Right cardiac atrium (tissue), 5 donors: ENCODE data around the gene GIGYF2. TPM values are rescaled to one million over a fixed set of nuclear protein-coding genes. Genes with fewer than 3 reads are reported as not detected.

ENCODE experiments used
- ATAC-seq, 2 donors: fragments of 200-7000 bp; cut with Tn5 transposase; one replicate each; pipeline versions ENCODE4 v1.8.0 to v1.9.1; 2020; ENCODE audit warnings: moderate library complexity in 2 of 2, mild to moderate bottlenecking in 1 of 2
- DNase-seq, 3 donors: peaks; one replicate each; pipeline ENCODE4 v3.0.0-alpha.2; 2020
- H3K27ac ChIP-seq: one replicate; pipeline ENCODE4 v1.5.1; 2013; ENCODE audit warnings: mild to moderate bottlenecking, low read length, control low read depth, moderate library complexity
- H3K27me3 ChIP-seq: one replicate; pipeline ENCODE4 v1.6.1; 2013; ENCODE audit not compliant: control insufficient read depth, insufficient read depth
- H3K4me1 ChIP-seq: one replicate; pipeline ENCODE4 v1.6.1; 2013; ENCODE audit warnings: low read length; ENCODE audit not compliant: control insufficient read depth, insufficient read depth
- H3K4me3 ChIP-seq: one replicate; pipeline ENCODE4 v1.5.1; 2013; ENCODE audit warnings: low read length, control low read depth
- H3K9me3 ChIP-seq: one replicate; pipeline ENCODE4 v1.6.1; 2013; ENCODE audit warnings: low read length; ENCODE audit not compliant: control insufficient read depth
- WGBS: extraction: QIAGEN DNeasy Blood & Tissue Kit; methylation state at CpG from one replicate; pipeline ENCODE4 v1.1.7; 2013; 5-methylcytosine and 5-hydroxymethylcytosine counted together
- intact Hi-C, 4 donors: fragments of 100-400 bp; cut with DNase I; formaldehyde crosslinking; loops; one replicate each; pipeline versions ENCODE4 v1.11.0 to v1.14.0; 2022 to 2023
- polyA plus RNA-seq: library from polyadenylated mRNA; stranded (reverse); fragments of 200-250 nt; gene quantifications from one replicate; pipeline ENCODE4 v1.2.3, GENCODE V29; 2013
- total RNA-seq, 4 donors: library from RNA; stranded (reverse); fragmentation: NEBNext Ultra II Directional; extraction: Animal tissue kit (Norgen Biotek cat#: 25700); gene quantifications; one replicate each; pipeline ENCODE4 v1.2.1, GENCODE V29; 2021
- donor health status: healthy with polysubstance abuse.
- donor health status: DM: no; HTN: yes; CAD: no.
- donor health status: DM: no; HTN: no; CAD: no.
- donor health status: DM: no; HTN: yes; CAD: no; lungs with severe emphysema.
- donor health status: DM: yes; HTN: yes; CAD: no.

Gene GIGYF2
- total and polyA plus RNA-seq, 5 donors = 21.6 to 68.2 (median 61.3) TPM

- DNase-seq = peak in 1 of 3 donors; percentile 21
- no peaks in the 10 kb centered on the region for H3K27me3 ChIP-seq
- intact Hi-C loops = no loop called here
- no peaks in the 10 kb centered on the region for H3K9me3 ChIP-seq
- WGBS = 47% methylated on average over 1 of the region's 1 CpG
- no peak overlapping the region for H3K27ac ChIP-seq
- no peaks in the 10 kb centered on the region for H3K4me1 ChIP-seq
- no peak for ATAC-seq
- H3K4me3 ChIP-seq = no peak overlapping the region
These were observed 82.8 kb downstream of the GIGYF2 start for GRCh38 chr2:232779934-232780333.

- intact Hi-C loops = no loop called here
- ATAC-seq = no peak
- H3K27me3 ChIP-seq = no peaks in the 10 kb centered on the region
- H3K27ac ChIP-seq = no peak overlapping the region
- no peaks in the 10 kb centered on the region for H3K9me3 ChIP-seq
- no peaks in the 10 kb centered on the region for H3K4me1 ChIP-seq
- no peak overlapping the region for H3K4me3 ChIP-seq
- DNase-seq = no peak
These were observed 84.6 kb downstream of the GIGYF2 start for GRCh38 chr2:232781765-232782164.

- intact Hi-C loops = no loop called here
- DNase-seq (no peak), ATAC-seq (no peak)
- Histone ChIP-seq H3K4me3 (no peak overlapping the region), H3K9me3 (no peaks in the 10 kb centered on the region), H3K27me3 (no peaks in the 10 kb centered on the region), H3K4me1 (no peaks in the 10 kb centered on the region), H3K27ac (no peak overlapping the region)
These were observed 86.1 kb downstream of the GIGYF2 start for GRCh38 chr2:232783278-232783677.

DNA sequence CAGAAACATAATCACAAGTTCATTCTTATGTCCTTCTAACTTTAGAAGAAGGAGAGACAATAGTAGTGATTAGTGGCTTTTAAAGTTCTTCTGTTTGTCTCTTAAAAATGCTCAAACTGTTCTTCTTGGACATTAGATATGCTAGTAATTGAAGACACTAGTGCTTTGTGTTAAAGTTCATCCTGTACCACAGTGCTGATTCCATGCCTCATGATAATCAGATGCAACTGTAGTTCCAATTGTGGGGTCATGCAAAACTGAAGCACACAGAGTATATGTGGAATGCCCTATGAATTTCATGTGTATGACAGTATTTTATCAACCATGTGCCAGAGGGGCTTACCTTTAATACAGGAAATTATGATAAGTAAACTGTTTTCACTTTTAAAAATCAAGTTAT lies 90.7 kb downstream of the GIGYF2 start:
- ATAC-seq (no peak), DNase-seq (no peak)
- intact Hi-C loops = no loop called here
- Histone ChIP-seq H3K27ac (no peak overlapping the region), H3K27me3 (no peaks in the 10 kb centered on the region), H3K4me3 (no peak overlapping the region), H3K9me3 (no peaks in the 10 kb centered on the region), H3K4me1 (no peaks in the 10 kb centered on the region)

- Histone ChIP-seq H3K4me1 (no peaks in the 10 kb centered on the region), H3K27me3 (no peaks in the 10 kb centered on the region), H3K9me3 (no peaks in the 10 kb centered on the region), H3K27ac (no peak overlapping the region), H3K4me3 (no peak overlapping the region)
- intact Hi-C loops = no loop called here
- DNase-seq = no peak
- no peak for ATAC-seq
- WGBS = 60% methylated on average over 4 of the region's 4 CpGs
These were observed 92.0 kb downstream of the GIGYF2 start for GRCh38 chr2:232789082-232789481.

DNA sequence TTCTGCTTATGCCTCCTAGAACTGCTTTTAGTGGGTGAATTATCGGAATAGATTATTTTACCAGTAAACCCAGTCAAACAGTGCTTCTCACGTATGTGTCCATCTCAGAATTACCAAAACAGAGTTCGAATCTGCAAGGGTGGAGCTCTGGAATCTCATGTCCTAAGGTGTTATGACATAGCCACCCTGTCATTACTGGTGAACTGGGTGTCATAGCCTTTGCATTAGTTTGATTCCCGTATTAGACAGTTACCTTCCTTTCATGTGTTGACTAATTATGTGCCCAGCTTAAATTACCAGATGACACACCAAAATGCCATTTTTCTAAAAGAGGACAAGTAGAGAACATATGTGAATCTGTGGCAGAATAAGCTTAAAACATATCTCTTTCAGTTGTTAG lies 94.4 kb downstream of the GIGYF2 start:
- Histone ChIP-seq H3K27ac (no peak overlapping the region), H3K4me1 (no peaks in the 10 kb centered on the region), H3K4me3 (no peak overlapping the region), H3K9me3 (no peaks in the 10 kb centered on the region), H3K27me3 (no peaks in the 10 kb centered on the region)
- no peak for ATAC-seq
- no peak for DNase-seq
- 95% methylated on average over 4 of the region's 4 CpGs for WGBS
- intact Hi-C loops = no loop called here

DNA sequence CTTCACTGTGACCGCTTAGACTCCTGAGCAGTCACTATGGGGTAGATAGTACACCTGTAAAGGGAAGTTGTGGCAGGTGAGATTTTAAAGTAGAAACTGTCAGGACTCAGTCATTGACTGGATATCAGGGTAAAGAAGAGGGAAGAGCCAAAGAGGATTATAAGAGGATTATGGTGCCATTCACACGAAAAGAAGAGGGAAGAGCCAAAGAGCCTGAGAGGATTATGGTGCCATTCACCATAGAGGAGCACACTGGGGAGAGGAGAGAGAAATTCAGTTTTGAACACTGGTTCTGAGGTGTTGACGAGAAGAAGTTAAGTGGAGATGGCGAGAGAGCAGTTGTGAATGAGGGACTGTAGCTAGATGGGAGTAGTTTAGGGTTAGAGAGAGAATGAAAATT lies 96.1 kb downstream of the GIGYF2 start:
- DNase-seq (no peak), ATAC-seq (no peak)
- Histone ChIP-seq H3K27me3 (no peaks in the 10 kb centered on the region), H3K4me3 (no peak overlapping the region), H3K4me1 (no peaks in the 10 kb centered on the region), H3K27ac (no peak overlapping the region), H3K9me3 (no peaks in the 10 kb centered on the region)
- intact Hi-C loops = no loop called here
- WGBS = 92% methylated on average over 4 of the region's 4 CpGs

DNA sequence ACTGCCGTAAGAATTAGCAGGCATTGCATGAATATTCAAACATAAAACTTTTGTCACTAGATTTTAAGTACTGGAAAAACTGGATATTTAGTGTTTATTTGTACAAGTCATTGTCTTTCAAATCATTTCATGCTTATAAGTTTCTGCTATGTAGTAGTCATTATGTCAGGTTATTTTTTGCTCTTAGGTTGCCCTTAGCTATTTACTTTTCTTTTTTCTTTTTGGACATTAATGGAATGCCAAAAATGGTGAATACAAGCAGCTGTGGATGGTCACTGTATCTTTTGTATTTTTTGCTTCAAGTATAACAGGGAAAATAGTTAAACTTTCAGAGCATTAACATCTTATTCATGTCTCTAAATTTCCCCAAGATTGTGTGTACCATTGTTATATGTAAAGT lies 97.8 kb downstream of the GIGYF2 start:
- Histone ChIP-seq H3K27me3 (no peaks in the 10 kb centered on the region), H3K4me3 (no peak overlapping the region), H3K4me1 (no peaks in the 10 kb centered on the region), H3K9me3 (no peaks in the 10 kb centered on the region), H3K27ac (no peak overlapping the region)
- intact Hi-C loops = no loop called here
- no peak for DNase-seq
- no peak for ATAC-seq
- 97% methylated on average over 1 of the region's 1 CpG for WGBS

- Histone ChIP-seq H3K4me3 (no peak overlapping the region), H3K27ac (no peak overlapping the region), H3K4me1 (no peaks in the 10 kb centered on the region), H3K27me3 (no peaks in the 10 kb centered on the region), H3K9me3 (no peaks in the 10 kb centered on the region)
- intact Hi-C loops = no loop called here
- WGBS = 84% methylated on average over 1 of the region's 1 CpG
- ATAC-seq = no peak
- DNase-seq = no peak
These were observed 98.8 kb downstream of the GIGYF2 start for GRCh38 chr2:232795920-232796319.

GRCh38 chr2:232798187-232798586 lies 101.1 kb downstream of the GIGYF2 start:
- intact Hi-C loops = no loop called here
- ATAC-seq (no peak), DNase-seq (no peak)
- H3K4me1 ChIP-seq = no peaks in the 10 kb centered on the region
- no peak overlapping the region for H3K4me3 ChIP-seq
- no peak overlapping the region for H3K27ac ChIP-seq
- H3K27me3 ChIP-seq = no peaks in the 10 kb centered on the region
- no peaks in the 10 kb centered on the region for H3K9me3 ChIP-seq

DNA sequence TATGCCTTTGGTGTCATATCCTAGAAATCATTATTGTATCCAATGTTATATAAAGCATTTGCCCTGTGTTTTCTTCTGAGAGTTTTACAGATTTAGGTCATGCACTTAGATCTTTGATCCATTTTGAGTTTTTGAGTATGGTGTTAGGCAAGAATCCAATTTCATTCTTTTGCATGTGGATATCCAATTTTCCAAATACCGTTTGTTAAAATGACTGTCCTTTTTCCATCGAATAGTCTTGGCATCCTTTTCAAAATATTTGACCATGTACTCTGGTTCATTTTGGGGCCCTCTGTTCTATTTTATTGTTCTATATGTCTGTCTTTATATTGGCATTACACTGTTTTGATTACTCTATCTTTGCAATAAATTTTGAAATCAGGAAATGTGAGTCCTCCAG lies 103.0 kb downstream of the GIGYF2 start:
- Histone ChIP-seq H3K27ac (no peak overlapping the region), H3K27me3 (no peaks in the 10 kb centered on the region), H3K4me3 (no peak overlapping the region), H3K9me3 (no peaks in the 10 kb centered on the region), H3K4me1 (no peaks in the 10 kb centered on the region)
- DNase-seq (no peak), ATAC-seq (no peak)
- intact Hi-C loops = no loop called here
- 78% methylated on average over 2 of the region's 2 CpGs for WGBS

DNA sequence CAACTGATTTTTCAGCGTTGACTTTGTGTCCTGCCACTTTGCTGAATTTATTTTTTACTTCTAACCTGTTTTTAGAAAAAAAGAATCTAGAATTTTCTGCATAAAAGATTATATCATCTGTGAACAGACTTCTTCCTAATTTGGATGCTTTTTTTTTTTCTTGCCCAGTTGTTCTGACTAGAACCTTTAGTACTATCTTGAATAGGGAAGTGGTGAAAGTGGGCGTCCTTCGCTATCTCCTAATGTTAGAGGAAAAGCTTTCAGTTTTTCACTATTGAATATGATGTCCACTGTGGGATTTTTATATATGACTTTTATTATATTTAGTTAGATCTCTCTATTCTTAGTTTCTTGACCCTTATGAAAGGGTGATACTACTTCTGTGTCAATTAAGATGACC lies 105.0 kb downstream of the GIGYF2 start:
- WGBS = 95% methylated on average over 3 of the region's 3 CpGs
- no peak for DNase-seq
- intact Hi-C loops = no loop called here

More for the DNA sequence above, 105.0 kb downstream of the GIGYF2 start:
- no peak overlapping the region for H3K27ac ChIP-seq
- ATAC-seq = no peak
- H3K4me1 ChIP-seq = no peaks in the 10 kb centered on the region
- H3K9me3 ChIP-seq = no peaks in the 10 kb centered on the region
- H3K27me3 ChIP-seq = no peaks in the 10 kb centered on the region
- no peak overlapping the region for H3K4me3 ChIP-seq
